Myocyte (in vitro differentiated cells): Measurements from ENCODE around the gene SLC48A1. TPM values are rescaled to one million over a fixed set of nuclear protein-coding genes. Genes with fewer than 3 reads are reported as not detected.

Source experiments
- DNase-seq: peaks from one replicate; pipeline ENCODE4 v3.0.0-alpha.2; 2012; ENCODE audit warnings: low read depth
- total RNA-seq: library from RNA; depleted of rRNA; stranded (reverse); fragments of >200 nt; gene quantifications from 2 replicates; pipeline ENCODE4 v1.2.3, GENCODE V29; 2014

SLC48A1 gene
- total RNA-seq, 1 donor from 2014 or later, result 4.0 TPM

DNA sequence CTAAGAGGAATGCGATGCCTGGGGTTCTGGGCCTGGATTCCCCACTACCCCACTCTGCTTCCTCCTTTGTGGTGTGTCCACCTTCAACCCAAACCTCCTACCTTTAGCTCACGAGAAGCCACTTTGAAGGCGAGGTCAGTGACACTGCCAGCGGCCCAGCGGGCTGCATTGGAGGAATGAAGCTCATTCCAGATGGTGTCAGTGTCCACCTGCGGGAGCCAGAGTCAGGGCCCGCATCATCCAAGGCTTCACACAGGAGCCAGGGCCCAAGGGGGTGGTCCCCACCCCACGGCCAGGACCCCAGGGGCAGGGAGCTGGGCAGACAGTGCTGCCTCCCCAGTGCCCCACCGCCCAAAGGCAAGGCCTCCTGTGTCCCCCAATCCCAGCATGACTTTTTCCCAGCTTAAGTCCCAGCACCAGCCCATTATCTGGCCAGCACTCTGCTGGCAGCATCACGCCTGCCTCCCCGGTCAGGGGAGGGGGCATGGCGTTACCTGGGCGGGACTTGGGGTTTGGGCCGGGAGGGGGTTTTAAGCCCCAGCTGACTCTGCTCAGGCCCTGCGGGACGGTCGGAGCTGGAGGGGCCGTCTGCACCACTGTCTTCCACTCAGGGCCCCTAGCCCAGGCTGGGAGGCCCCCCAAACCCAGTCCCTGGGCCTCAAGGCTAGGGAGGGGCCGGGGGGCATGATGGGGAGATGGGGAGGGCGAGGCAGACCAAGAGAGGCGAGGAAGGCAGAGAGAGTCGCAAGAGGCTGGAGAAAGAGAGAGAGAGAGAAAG, 16.9 kb downstream of the SLC48A1 start:
- DNase-seq, result no peak

GRCh38 chr12:47790676-47791350, 17.8 kb downstream of the SLC48A1 start:
- no peak for DNase-seq

DNA sequence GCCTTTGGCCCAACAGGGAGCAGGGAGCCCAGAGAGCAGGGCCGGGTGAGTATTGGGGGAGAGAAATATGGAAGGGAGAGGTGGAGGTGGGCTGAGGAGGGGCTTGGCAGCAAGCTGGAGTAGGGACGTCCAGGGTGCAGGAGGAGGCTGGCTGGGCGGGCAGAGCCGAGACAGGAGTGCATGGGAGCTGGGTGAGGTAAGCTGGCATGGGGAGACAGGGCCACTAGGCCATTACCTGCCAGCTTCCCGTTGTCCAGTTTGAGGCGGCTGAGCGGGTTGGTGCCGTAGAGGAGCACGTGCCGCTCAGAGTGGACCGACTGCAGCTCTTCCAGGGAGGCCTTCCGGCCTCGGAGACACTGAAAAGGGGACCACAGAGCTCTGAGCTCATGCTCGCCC, 18.3 kb downstream of the SLC48A1 start:
- DNase-seq, result no peak

DNA sequence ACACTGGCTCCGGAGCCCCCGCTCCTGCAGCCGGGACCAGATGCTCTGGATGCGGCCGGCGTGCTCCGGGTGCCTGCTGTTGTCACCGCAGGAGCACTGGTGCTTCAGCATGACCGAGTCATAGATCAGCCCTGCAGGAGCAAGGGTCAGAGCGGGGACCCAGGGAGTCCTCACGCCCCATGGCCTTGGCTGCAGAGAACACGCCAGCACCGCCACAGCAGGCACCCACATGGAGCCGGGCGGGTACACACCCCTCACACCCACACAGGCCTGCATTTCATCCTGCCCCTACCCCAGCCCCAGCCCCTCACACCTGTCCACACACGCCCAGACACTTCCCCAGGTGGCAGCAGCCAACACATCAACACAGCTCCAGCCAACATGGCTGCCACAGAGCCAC, 18.8 kb downstream of the SLC48A1 start:
- DNase-seq, result no peak

DNA sequence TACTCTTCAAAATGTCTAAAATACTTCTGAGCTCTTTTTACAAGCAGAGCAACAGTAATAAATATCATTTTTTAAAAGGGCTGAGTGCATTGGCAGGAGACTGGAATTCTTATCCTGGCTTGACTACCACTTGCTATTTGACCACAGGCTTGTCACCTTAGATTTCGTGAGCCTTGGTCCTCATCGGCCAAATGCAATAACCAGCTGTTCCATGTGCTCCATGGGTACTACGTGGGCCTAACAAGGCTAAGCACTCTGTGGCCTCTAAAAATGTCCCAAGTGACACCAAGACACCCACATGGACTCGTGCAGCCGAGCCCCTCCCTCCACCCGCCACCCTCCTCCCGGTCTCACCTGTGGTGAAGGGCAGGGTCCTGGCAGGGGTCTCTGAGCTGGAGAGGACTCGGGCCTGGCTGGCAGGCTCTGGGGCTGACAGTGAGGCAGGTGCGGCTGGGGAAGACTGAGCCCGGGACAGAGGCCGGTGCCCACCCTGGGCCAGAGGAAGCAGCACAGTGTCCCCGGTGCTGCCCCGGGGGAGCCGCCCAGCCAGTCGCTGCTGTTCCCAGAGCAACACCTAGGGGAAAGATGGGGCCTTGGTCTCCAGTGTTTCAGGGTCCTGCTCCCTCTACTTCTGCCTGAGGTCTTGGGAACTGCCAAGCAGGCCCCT, 20.1 kb downstream of the SLC48A1 start:
- peak; percentile 82 for DNase-seq

DNA sequence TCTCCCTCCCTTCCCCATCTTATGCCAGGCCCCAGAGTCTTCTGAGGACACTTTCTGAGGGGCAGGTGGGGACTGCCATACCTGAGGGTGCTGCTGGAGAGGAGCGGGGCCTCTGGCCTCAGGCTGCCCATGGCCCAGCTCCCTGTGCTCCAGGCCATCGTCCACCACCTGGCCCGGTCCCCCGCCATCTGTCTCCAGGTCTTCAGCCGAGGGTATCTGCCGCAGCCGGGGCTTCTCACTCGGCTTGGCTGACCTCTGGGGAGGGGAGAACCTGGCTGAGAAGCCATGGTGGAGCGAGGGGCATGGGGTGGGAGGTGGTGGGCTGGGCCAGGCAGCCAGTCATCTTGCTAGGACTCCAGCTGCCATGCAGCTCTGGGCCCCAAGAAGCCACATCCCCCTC, 21.6 kb downstream of the SLC48A1 start:
- no peak for DNase-seq

GRCh38 chr12:47795121-47795813, 22.2 kb downstream of the SLC48A1 start:
- DNase-seq, result no peak

- DNase-seq, result no peak
Observed at GRCh38 chr12:47795814-47796411, 22.9 kb downstream of the SLC48A1 start.

DNA sequence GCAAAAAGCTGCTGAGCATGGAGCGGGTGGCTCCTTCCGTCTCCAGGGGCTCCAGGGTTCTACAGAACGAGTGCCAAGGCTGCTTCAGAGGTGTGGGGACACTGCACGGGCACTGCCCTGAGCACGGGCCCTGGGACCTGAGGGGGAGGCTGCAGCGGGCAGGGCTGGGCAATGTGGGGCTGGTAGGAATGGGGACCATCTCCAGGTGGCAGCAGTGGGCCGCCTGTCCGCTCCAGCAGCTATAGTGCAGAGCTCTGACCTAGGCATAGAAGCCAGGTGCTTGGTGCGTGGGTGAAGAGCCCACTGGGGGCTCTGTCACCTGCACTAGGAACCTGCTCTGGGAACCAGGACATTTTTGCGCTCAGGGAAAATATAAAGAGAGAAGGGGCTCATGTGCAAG, 24.4 kb downstream of the SLC48A1 start:
- no peak for DNase-seq

GRCh38 chr12:47798382-47798948, 25.4 kb downstream of the SLC48A1 start:
- no peak for DNase-seq

GRCh38 chr12:47799357-47799955, 26.4 kb downstream of the SLC48A1 start:
- DNase-seq, result peak; percentile 93

DNA sequence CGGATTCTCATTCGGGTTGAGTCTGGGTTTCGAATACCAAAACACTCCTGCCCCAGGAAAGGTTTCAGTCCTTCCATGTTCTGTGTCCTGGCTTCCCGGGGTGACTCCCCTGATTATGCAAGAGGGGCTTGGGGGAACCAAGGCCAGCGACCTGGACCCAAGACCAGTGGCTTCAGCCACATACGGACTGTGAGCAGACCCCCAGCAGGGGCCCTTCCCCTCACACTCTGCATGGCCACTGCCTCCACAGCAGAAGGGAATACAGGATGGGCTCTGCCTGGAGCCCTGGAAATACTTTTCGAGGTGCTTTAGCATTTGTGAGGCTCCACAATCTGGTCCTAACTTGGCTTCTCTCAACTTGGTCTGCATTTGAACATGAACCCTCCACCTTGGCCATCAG, 27.5 kb downstream of the SLC48A1 start:
- DNase-seq, result no peak

DNA sequence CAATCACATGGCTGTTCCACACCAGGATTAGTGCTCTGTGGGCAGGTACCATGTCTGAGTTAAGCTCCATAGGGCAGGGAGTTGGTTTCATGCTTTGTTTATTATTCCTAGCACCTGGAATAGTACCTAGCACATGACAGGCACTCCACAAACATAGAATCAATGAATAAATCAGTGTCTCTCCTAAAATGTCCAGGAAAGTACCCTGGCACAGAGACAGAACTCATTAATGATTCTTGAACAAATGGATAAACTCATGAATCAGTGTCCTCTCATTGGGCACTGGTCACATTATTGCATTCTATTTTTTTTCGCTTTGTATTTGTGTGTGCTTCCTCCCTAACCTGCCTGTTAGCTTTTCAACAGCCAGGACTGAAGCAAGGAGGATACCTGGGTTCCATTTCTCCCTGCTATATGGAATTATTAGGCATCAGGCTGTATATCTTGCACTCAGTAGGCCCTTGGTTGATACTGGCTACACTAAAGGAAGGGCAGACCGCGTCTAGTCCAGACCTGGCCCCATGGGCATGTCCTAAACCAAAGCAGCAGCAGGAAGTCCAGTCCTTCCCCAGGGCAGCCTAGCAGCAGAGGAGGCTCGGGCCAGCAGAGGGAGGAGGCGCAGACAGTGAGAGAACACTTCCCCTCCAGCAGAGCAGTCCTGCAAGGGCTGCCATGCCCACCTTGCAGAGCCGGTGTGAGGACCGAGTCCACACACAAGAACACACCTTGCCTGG, 28.3 kb downstream of the SLC48A1 start:
- no peak for DNase-seq

DNA sequence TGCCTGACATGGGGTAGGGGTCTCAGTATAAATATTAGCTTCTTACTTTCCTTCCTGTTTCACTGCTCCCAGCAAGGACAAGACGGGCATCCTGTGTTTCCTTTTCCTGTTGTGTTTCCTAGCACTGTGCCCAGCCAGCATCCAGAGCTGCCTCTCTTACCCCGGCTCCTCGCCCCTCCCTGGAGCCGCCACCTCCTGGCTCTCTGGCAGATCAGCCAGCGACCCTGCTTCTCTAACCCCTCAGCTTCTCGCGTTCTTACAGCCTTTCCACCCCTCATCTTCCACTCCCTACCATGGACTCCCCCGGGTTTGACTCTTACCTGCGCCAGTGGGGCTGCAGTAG, 28.8 kb downstream of the SLC48A1 start:
- no peak for DNase-seq

DNA sequence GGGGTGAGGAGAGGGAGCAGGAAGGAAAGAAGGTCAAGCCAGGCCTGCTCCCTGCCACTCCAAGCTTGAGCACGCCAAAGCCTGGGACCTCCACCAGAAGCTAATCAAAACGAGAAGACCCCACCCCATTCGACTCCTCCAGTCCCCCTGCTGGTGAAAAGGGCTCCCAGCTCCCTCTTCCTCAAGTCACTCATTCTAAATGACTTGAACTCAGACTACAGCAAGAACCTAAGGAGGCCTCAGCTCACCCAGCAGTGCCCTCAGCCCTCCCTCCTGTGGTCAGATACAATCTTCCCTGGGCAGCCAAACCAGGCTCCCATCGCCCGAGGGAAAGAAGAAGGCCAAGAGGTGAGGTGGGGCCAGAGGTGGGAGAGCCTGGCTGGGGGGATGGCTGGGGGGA, 29.3 kb downstream of the SLC48A1 start:
- no peak for DNase-seq

- no peak for DNase-seq
Observed at GRCh38 chr12:47803191-47803875, 30.3 kb downstream of the SLC48A1 start.

DNA sequence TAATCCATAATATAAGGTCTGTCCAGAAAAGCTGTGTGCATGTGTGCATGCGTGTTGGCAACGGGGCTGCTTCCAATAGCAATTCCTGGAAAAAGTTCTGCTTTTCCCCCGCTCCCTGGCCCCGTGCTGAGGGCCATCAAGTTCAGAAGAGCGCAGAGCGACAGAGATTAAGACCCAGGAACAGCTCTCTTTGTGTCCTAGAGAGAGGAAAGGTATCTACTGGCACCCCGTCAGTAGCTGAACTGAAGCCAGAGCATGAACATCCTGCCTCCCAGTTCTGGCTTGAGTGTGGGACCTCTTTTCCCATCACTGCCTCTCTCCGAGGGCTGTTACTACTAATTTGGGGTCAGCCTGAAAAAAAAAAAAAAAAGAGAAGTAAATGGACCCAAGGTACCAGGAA, 31.1 kb downstream of the SLC48A1 start:
- DNase-seq, result no peak

GRCh38 chr12:47805417-47805816, 32.4 kb downstream of the SLC48A1 start:
- no peak for DNase-seq

DNA sequence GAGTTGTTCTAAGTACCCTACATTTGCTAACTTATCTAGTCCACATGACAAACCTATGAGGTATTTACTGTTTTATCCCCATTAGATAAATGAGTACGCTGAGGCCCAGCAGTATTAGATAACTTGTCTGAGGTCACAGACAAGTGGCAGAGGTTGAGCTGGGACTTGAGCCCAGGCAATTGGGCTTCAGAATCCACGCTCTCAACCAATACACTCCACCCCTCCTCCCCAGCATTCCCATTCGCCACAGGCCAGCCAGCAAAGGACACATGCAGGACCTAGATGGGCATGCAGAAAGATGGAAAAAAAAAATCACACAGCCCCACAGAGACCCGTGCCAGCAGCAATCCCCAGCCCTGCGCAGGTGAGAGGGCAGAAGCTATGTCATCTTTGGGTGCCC, 34.3 kb downstream of the SLC48A1 start:
- DNase-seq, result peak; percentile 85
